GM12891 (cell line): Measurements from ENCODE around the gene FMC1. TPM values are rescaled to one million over a fixed set of nuclear protein-coding genes. Genes with fewer than 3 reads are reported as not detected.

Source experiments
- DNase-seq: peaks from one replicate; pipeline ENCODE4 v3.0.0; 2011; ENCODE audit warnings: low spot score; ENCODE audit not compliant: insufficient read length
- FAIRE-seq: peaks from 2 replicates; lab custom pipeline; 2011; peaks lifted over from hg19 to GRCh38; lab: Jason Lieb, UNC
- PAX5 ChIP-seq: IDR thresholded peaks from 2 replicates; pipeline ENCODE4 v1.6.1; 2011; ENCODE audit warnings: low read length, moderate library complexity, mild to moderate bottlenecking; ENCODE audit not compliant: insufficient read depth, severe bottlenecking
- POLR2A ChIP-seq: IDR thresholded peaks from 2 replicates; pipeline ENCODE4 v1.6.1; 2011; ENCODE audit warnings: low read depth, low read length, control low read depth
- POLR2AphosphoS5 ChIP-seq: IDR thresholded peaks from 2 replicates; pipeline ENCODE4 v1.6.1; 2011; ENCODE audit warnings: low read depth, low read length, control low read depth
- POU2F2 ChIP-seq: IDR thresholded peaks from 2 replicates; pipeline ENCODE4 v1.6.1; 2011; ENCODE audit warnings: low read depth, mild to moderate bottlenecking, control low read depth, low read length, moderate library complexity
- SPI1 ChIP-seq: IDR thresholded peaks from 2 replicates; pipeline ENCODE4 v1.6.1; 2011; ENCODE audit warnings: low read depth, low read length, control low read depth
- TAF1 ChIP-seq: IDR thresholded peaks from 2 replicates; pipeline ENCODE4 v1.6.1; 2011; ENCODE audit warnings: low read depth, low read length, control low read depth
- polyA plus RNA-seq: library from polyadenylated mRNA; unstranded; fragments of >200 nt; gene quantifications from one replicate; pipeline ENCODE4 v1.2.1, GENCODE V29; 2012; ENCODE audit warnings: low read depth, missing spikeins, inconsistent platforms; ENCODE audit not compliant: missing spikeins

FMC1 gene
- polyA plus RNA-seq, result 13.7 TPM

DNA sequence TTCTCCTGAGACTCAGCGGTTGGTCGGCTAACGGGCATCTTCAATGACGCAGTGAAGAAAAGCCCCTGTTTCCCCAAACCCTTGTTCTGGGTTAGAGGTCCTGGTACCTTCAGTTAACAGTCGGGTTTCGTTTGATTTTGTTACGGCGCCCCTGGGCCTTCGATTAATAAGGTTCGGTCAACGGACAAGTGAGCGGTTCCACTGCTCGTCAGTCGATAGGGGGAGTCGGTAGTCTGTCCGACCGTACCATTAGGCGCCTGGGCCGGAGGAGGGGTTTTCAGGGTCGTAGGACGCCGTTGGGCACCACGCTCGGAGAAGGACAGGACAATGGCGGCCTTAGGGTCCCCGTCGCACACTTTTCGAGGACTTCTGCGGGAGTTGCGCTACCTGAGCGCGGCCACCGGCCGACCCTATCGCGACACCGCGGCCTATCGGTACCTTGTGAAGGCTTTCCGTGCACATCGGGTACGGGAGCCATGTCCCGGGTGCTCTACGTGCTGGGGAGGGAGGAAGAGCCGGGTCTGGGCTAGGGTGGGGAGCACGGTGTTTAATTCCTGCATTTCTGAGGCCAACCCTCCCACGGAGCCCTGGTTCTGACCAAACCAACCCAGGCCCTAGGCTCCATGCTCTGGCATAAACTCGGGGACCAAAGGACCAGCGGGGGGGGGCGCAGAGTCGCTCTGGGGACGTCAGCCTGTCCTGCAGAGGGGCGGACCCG, at the start of gene FMC1:
Gene FMC1 (plus strand): TSS at position 280 of the 718 bp plus-strand sequence. CDS start 48 bp downstream, at position 328.
- FAIRE-seq (peak; percentile 89), DNase-seq (peak; percentile 47)
- peak; percentile 21 for TF ChIP-seq POLR2A
- TF ChIP-seq TAF1, result peak; percentile 86
- TF ChIP-seq POLR2AphosphoS5, result no peak
- no peak for TF ChIP-seq PAX5
- TF ChIP-seq SPI1, result no peak
- TF ChIP-seq POU2F2, result peak; percentile 70

DNA sequence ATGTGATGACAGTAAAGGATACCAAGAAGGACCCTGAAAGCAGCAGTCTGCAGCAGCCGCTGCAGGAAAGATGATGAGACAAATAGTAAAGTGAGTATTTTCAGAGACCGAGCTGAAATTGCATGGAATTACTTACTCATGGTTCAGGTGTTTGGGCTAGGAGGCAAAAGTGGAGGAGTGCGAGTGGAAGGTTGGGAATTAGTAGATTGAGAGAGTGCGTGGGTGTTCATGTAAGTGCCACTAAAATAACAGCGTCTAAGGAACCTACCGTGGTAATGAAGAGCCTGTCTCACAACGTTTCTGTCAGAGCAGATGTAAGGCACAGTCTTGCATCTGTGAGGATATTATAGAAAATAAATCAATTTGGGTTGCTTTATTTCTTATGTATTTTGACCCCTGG, 48.3 kb upstream of the FMC1 start:
- TF ChIP-seq POLR2A (no peak), PAX5 (no peak), SPI1 (no peak), POLR2AphosphoS5 (no peak), TAF1 (no peak), POU2F2 (no peak)
- FAIRE-seq (no peak), DNase-seq (no peak)

DNA sequence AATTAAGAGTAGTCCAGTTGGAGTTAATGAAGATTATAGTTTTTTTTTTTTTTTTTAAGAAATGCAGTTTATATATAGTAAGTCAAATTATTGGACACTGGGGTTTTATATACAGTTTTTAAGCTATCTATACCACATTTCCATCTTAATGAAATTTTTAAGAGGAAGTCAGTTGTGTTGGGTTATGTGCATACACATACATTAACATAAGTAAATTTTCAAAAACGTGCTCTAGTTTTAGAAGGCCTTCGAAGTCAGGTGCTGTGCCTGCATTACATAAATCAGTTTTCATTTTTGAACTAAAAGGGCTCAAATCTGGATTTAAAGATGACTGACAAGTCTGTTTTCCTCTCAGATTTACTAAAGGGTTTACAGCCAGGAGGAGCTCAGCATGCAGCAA, 47.6 kb upstream of the FMC1 start:
- no peak for TF ChIP-seq TAF1
- TF ChIP-seq SPI1, result no peak
- no peak for TF ChIP-seq POLR2A
- no peak for TF ChIP-seq POLR2AphosphoS5
- no peak for TF ChIP-seq PAX5
- no peak for TF ChIP-seq POU2F2
- DNase-seq, result no peak
- no peak for FAIRE-seq

DNA sequence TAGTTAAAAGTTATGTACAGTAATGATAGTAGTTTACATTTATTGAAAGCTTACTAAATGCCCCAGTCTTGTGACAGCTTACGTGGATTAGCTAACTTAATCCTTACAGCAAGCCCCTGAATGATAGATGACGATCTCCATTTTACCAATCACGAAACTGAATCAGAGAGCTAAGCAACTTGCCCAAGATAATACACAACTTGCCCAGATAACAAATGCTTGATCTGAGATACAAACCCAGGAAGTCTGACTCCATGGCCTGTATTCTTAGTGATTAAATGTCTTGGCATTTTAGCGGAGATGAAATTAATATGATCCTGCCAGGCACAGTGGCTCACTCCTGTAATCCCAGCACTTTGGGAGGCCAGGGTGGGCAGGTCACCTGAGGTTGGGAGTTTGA, 46.9 kb upstream of the FMC1 start:
- FAIRE-seq (no peak), DNase-seq (no peak)
- TF ChIP-seq SPI1 (no peak), PAX5 (no peak), POLR2A (no peak), POU2F2 (no peak), TAF1 (no peak), POLR2AphosphoS5 (no peak)

GRCh38 chr7:139294951-139295575, 46.1 kb upstream of the FMC1 start:
- FAIRE-seq (no peak), DNase-seq (no peak)
- TF ChIP-seq POU2F2 (no peak), PAX5 (no peak), POLR2A (no peak), TAF1 (no peak), POLR2AphosphoS5 (no peak), SPI1 (no peak)

- DNase-seq (no peak), FAIRE-seq (no peak)
- TF ChIP-seq POU2F2 (no peak), SPI1 (no peak)
Measured at GRCh38 chr7:139297795-139298194, 43.3 kb upstream of the FMC1 start.

DNA sequence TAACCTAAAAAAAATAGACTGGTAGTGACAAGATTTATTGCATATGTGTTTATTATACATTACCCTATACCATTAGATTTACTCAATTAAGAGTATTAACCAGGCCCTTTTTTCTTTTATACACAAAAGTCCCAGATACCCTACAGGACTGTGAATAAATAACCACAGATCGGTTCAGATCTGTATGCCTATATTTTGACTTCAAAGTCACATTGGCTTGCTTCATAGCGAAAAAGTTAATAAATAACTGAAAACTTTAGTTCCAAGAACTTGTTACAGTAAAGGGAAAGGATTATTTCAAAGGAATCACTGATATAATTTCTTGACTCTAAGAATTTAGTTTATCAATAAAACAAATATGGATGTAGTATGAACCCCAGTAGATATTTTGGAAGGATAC, 41.8 kb upstream of the FMC1 start:
- no peak for TF ChIP-seq POLR2AphosphoS5
- no peak for TF ChIP-seq POU2F2
- TF ChIP-seq TAF1, result no peak
- no peak for TF ChIP-seq PAX5
- TF ChIP-seq SPI1, result no peak
- no peak for TF ChIP-seq POLR2A
- DNase-seq, result no peak
- no peak for FAIRE-seq

DNA sequence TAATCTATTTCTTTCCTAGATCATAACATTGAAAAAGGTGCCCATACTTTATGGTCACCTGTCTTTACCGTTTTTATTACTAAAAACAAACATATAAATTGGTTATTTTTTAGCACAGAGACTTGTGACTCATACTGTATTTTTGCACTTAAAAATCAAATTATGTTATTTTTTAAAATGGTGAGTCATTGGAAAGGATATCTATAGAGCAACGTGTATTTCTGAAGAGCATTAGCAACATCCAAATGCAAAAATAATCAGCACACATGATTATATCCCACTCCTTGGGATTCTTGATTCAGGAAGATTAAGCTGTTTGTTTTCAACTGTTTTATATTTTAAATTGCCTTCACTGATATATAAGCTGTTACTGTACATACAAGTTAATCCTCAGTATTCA, 40.7 kb upstream of the FMC1 start:
- TF ChIP-seq SPI1, result no peak
- TF ChIP-seq TAF1, result no peak
- no peak for TF ChIP-seq POU2F2
- TF ChIP-seq PAX5, result no peak
- no peak for TF ChIP-seq POLR2AphosphoS5
- no peak for TF ChIP-seq POLR2A
- no peak for DNase-seq
- no peak for FAIRE-seq

GRCh38 chr7:139304517-139304916, 36.6 kb upstream of the FMC1 start:
- DNase-seq (no peak), FAIRE-seq (no peak)

DNA sequence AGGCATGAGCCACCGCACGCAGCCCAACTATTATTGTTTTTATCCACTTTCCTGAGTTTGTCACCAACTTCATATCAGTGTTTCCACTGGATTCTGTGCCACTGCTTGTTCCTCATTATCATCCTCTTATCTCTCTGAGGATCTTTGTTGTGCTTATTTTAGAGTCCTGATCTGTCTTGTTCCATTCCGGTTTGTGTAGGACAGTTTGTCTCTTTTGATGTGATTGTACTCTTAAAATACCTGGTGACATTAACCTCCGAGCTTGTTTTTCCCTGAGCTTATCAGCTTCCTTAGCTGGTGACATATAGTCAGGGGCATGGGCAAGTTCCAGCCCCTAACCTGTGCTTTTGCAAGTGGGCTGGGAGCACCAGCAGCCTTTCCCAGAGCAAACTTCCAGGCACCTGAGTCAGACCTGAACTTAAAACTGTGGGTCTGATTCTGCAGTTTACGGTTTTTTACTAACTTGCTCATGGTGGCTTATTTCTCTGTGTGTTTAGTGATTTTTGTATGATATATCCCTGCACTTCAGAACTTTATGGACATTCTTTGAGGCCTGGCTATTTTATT, 23.1 kb upstream of the FMC1 start:
- no peak for FAIRE-seq

More at GRCh38 chr7:139304517-139304916, 36.6 kb upstream of the FMC1 start:
- no peak for TF ChIP-seq TAF1
- TF ChIP-seq POLR2A, result no peak
- no peak for TF ChIP-seq POU2F2
- no peak for TF ChIP-seq SPI1
- no peak for TF ChIP-seq PAX5
- TF ChIP-seq POLR2AphosphoS5, result no peak

More for the DNA sequence above, 23.1 kb upstream of the FMC1 start:
- TF ChIP-seq TAF1 (no peak), SPI1 (no peak), POLR2A (no peak), POLR2AphosphoS5 (no peak), PAX5 (no peak), POU2F2 (no peak)
- DNase-seq, result no peak
